HG03442 (cell line): ENCODE data around the gene KCNN1.
"Not testable (repeated sequence)": the region's sequence is repeated elsewhere in the genome, so short reads cannot be mapped to it uniquely, and the experiment has no call there.

Experiments
- ATAC-seq: cut with Tn5 transposase; IDR thresholded peaks from one replicate; pipeline ENCODE4 v1.9.1; 2021; ENCODE audit warnings: mild to moderate bottlenecking, moderate library complexity; ENCODE audit not compliant: unreplicated experiment

The KCNN1 gene

DNA sequence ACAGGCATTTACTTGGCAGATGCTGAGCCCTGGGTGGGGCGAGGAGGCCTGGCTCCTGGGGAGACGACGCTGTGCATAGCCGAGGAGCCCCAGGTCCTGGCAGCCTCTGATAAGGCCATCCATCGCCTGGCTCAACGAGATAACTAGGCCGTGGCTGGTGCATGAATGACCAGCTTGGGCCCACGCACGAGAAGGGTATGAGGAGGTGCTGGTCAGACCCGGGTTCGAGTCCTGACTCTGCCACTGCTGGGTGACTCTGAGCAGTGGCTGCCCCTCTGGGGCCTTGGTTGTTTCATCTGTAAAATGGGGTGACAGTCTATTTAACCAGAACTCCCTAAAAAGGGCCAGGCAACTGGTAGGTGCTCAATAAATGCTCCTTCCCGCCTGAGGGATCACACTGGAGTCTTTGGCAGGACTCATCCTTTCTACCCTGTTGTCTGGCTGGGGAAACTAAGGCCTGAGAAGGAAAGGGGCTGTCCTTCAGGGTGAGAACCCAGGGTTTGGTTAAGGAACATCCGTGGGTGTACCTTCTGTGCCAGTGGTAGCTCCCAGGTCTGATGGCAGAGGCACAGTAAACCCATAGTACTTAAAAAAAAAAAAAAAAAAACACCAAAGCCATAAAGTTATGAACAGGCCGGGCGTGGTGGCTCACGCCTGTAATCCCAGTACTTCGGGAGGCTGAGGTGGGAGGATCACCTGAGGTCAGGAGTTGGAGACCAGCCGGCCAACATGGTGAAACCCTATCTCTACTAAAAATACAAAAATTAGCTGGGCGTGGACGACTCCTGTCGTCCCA lies 33.0 kb downstream of the KCNN1 start:
- no peak for ATAC-seq

DNA sequence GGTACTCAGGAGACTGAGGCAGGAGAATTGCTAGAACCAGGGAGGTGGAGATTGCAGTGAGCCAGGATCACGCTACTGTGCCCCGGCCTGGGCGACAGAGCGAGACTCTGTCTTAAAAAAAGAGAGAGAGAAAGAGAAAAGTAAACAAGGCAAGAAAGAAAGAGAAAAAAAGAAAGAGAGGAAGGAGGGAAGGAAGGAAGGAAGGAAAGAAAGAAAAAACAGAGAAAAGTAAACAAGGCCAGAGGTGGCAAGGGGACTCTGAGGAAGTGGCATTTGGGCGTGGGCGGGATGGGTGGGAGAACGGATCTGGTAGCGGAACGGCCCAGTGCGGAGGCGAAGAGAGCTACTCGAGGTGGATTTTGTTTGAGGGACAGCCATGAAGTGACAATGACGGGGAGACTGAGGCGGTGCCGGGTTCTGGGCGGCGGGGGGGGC lies 33.6 kb downstream of the KCNN1 start:
- no peak for ATAC-seq

GRCh38 chr19:18000915-18001776 lies 34.2 kb downstream of the KCNN1 start:
- peak; percentile 68 for ATAC-seq

DNA sequence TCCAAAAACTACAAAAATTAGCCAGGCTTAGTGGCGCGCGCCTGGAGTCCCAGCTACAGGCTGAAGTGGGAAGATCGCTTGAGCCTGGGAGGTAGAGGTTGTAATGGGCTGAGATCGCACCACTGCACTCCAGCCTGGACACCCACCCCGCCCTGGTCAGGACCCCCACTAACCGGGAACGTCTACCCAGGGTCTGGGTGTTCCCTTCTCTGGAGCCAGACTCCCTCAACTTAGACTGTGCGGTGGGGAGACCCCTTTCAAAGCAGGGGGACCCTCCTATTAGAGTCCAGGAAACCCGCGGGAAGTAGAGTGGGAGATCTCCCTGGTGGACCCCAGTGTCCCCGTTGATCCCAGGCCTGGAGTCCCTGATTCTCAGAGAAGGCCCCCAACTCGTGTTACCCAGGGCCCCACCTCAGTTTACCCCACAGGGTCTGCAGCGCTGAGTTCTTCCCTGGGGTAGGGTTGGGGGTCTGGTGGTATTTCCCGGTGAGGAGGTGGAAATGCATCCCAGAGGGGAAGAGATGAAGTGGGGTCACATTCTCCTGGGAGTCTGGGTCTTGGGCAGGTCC lies 35.0 kb downstream of the KCNN1 start:
- ATAC-seq, result no peak

DNA sequence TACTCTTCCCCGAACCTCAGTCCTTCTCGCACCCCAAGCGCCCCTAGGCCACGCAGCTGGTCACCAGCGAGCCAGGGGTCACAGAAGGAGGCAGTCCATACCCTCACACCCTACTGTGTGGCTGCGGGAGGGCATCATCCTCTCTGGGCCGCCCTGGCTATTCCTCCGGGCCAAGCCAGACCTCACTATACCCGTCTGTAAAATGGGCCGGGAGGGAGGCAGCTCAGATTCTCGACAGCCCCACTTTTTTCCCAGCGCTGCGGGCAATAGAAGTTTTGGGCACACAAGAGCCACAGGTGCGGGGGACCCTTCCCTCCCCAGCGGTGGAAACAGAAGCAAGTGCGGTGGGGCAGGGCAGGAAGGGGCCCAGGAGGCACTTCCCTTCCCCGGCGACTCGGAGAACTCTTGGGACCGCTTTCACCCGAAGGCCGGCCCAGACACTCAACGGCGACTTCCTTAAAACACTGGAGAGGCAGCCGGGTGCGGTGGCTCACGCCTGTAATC lies 35.5 kb downstream of the KCNN1 start:
- no peak for ATAC-seq

DNA sequence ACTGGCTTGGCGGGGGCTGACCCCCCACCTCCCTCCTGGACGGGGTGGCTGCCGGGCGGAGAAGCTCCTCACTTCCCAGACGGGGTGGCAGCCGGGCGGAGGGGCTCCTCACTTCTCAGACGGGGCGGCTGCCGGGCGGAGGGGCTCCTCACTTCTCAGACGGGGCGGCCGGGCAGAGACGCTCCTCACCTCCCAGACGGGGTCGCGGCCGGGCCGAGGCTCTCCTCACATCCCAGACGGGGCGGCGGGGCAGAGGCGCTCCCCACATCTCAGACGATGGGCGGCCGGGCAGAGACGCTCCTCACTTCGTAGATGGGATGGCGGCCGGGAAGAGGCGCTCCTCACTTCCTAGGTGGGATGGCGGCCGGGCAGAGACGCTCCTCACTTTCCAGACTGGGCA lies 38.8 kb downstream of the KCNN1 start:
- not testable (repeated sequence) for ATAC-seq

DNA sequence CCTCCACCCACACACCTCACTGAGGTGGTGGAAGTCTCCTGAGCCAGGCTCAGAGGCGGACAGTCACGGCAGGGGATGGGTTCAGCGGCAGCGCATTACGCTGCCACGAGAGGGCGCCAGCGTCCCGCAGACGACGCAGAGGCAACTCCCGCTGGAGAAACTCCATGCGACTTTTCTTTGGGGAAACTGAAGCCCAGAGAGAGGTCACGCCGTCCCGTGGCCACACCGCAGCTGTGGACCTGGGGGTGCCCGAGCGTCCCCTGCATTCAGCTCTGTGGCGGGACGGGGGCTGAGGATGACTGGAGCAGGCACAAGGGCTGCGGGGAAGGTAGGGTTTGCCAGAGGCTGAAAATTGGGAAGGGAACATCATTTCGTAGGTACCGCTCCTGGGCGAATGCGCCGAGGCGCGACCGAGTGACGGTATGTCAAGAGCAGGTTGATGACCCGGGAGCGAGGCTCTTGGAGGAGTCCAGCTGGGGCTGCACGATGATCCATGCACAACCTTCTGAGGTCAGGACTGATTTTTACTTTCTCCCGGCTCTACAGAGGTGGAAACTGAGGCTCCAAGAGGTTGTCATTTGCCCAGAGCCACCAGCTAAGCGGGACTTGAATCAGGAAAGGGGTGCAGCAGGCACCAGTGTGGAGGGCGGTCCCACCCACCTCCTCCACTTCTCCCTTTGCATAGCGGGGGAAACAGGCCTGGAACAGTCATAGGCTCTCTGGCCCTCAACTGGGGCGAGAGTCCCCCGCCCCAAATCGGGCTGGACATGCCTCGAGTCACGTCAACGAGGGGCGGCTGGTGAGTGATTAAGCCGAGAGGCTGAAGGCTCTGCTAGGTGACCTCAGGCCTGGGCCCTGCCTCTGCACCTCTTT lies 40.4 kb downstream of the KCNN1 start:
- ATAC-seq, result peak; percentile 50

DNA sequence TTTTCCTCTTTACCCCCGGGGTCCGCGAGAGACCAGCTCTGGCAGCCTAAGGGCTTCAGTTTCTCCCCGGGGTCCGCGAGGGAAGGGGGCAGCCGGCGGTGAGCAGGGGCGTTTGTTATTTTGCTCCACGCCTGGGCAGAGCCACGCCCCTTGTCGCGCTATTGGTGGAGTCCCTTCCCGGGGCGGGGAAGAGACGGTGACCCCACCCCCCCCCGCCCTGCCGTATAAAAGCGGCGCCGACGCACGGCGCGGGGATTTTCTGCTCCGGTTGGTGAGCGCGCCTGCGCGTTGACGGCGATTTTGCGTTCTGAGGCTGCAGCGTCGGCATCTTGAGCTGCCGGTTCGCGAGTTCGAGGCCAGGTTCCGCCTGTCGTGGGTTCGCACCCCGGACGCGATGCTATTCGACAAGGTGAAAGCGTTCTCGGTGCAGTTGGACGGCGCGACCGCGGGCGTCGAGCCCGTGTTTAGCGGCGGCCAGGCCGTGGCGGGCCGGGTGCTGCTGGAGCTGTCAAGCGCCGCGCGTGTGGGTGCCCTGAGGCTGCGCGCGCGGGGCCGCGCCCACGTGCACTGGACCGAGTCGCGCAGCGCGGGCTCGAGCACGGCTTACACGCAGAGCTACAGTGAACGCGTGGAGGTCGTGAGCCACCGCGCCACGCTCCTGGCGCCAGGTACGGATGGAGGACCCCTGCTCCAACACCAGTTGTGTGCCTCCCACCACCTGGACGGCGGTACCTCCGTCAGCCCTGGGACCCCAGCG lies 41.2 kb downstream of the KCNN1 start, which contains the start of gene ARRDC2:
ARRDC2 (plus strand) TSS at position 254 of the 757 bp plus-strand sequence; CDS start at position 395, 141 bp downstream.
- peak; percentile 54 for ATAC-seq

DNA sequence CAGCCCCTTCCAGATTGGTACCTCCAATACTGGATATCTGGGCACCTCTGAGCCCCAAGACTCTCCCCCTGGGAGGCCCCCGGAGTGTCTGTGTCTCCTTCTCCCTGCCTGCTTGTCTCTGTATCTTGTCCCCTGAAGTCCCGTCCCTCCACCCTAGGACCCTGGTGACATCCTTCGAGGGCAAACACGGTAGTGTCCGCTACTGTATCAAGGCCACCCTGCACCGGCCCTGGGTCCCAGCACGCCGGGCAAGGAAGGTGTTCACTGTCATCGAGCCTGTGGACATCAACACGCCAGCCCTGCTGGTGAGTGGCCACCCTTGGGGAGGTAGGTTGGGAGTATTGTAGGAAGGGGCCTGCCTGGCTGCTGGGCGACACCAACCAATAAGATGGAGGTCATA lies 41.9 kb downstream of the KCNN1 start:
- no peak for ATAC-seq

- ATAC-seq, result no peak
Observed at GRCh38 chr19:18009412-18010066, 42.6 kb downstream of the KCNN1 start.

GRCh38 chr19:18010149-18010548 lies 43.2 kb downstream of the KCNN1 start:
- no peak for ATAC-seq

DNA sequence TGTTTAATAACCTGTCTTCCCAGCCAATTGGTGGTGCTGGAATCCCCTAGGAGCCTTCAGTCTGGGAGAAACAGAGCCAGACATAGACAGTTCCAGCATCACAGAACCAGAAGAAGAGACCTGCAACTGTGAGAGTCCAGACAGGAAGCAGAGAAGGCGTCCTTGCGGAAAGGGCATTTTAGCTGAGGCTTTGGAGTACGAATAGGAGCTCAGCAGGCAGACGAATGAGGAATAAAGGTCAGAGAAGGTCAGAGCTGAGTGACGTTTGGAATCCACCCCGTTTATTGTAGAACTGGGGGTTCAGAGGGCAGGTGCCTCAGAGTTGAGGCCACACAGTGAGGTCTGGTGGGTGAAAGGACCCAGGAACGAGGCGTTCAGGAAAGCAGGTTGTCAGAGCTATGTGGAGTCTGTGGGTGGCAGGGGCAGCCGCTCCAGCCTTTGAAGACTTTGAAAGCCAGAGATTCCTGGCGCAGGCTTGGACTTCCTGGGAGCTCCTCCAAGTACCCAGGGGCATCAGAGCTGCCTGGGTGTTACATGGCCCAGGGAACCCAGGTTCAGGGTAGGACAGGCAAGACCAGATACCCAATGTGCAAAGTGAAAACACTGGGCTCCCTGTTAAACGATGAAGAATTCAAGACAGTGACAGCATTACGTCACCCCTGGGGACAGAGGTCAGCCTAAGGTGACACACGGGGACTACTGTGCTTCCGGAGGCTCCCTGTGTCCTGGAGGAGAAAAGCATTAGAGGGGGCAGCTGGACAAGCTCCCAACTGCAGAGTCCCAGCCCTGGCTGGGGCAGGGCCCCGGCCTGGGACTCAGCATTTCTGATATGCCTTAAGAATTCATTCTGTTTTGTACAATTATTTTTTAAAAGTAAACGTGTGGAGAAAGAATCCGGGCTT lies 46.6 kb downstream of the KCNN1 start:
- no peak for ATAC-seq

GRCh38 chr19:18014197-18014596 lies 47.3 kb downstream of the KCNN1 start:
- no peak for ATAC-seq

GRCh38 chr19:18016209-18016910 lies 49.5 kb downstream of the KCNN1 start:
- ATAC-seq, result no peak

DNA sequence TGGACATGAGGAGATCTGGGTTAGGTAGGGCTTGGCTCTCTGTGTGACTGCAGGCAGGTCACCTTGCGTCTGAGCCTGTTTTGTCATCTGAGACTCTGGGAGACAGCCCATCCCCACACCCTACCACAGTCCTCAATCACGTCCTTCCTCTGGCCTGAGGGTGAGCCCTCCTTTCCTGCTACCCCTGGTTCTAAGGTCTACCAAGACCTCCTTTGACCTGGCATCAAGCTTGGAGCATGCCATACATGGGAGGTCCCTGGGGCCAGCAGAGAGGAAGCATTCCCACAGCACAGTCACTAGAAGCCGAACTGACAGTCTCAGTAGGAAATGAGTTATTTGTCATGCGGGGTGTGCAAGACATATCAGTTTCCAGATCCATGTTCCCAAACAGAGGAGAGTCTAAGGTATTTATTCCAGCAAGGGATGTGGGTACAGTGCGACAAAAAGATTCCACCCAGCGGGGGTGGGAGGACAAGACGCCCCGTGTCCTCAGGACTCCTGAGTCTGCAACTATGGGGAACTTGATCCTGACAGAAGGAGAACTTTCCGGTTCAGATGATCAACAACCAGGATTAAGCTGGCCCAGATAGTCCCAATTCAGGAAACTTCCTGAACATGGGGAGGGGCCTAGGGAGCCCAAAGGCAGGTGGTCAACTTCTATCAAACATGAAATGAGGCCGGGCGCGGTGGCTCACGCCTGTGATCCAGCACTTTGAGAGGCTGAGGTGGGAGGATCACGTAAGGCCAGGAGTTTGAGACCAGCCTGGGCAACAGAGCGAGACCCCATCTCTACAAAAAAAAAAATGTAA lies 50.6 kb downstream of the KCNN1 start:
- ATAC-seq, result no peak

GRCh38 chr19:18020212-18021085 lies 53.5 kb downstream of the KCNN1 start:
- no peak for ATAC-seq
